Gastrocnemius medialis (tissue), 4 donors: ENCODE data around the gene VOPP1. TPM values are rescaled to one million over a fixed set of nuclear protein-coding genes. Genes with fewer than 3 reads are reported as not detected.

Source experiments
- ATAC-seq, 2 donors: fragments of 150-250 bp; one replicate each; pipeline ENCODE4 v1.9.1; 2016
- DNase-seq, 2 donors: peaks; one replicate each; pipeline ENCODE4 v3.0.0-alpha.2; 2019
- H3K27ac ChIP-seq, 4 donors: fragments of 200-600 bp; sonication (generic); 1 replicate in 1 of 4; 2 replicates in 3 of 4; pipeline ENCODE4 v1.5.1; 2016 to 2018; ENCODE audit warnings: mild to moderate bottlenecking in 2 of 4, moderate library complexity in 1 of 4
- H3K27me3 ChIP-seq, 3 donors: fragments of 200-600 bp; sonication (generic) in 2 of 3; 1 replicate in 1 of 3; 2 replicates in 2 of 3; pipeline versions ENCODE4 v1.5.1 to v1.6.0; 2016 to 2019; ENCODE audit warnings: mild to moderate bottlenecking in 1 of 3, moderate library complexity in 1 of 3
- H3K36me3 ChIP-seq, 2 donors: fragments of 200-600 bp; sonication (generic) in 1 of 2; one replicate each; pipeline ENCODE4 v1.5.1; 2017 to 2018
- H3K4me1 ChIP-seq, 2 donors: fragments of 200-600 bp; sonication (generic) in 1 of 2; one replicate each; pipeline ENCODE4 v1.5.1; 2016 to 2017; ENCODE audit warnings: mild to moderate bottlenecking in 2 of 2
- H3K4me3 ChIP-seq, 4 donors: fragments of 200-600 bp; sonication (generic) in 3 of 4; 1 replicate in 1 of 4; 2 replicates in 3 of 4; pipeline ENCODE4 v1.5.1; 2016 to 2019; ENCODE audit warnings: mild to moderate bottlenecking in 2 of 4
- H3K9me3 ChIP-seq, 3 donors: fragments of 200-600 bp; sonication (generic) in 2 of 3; 1 replicate in 1 of 3; 2 replicates in 2 of 3; pipeline ENCODE4 v1.5.1; 2016 to 2019
- CTCF ChIP-seq, 5 experiments: fragments of 450-650 bp in 3 of 5; fragments of 200-600 bp in 2 of 5; sonication (generic) in 2 of 5; IDR thresholded peaks in 4 of 5; conservative IDR thresholded peaks in 1 of 5; 1 replicate in 4 of 5; 2 replicates in 1 of 5; pipeline ENCODE4 v1.5.1; 2016 to 2019; ENCODE audit warnings: antibody characterized with exemption in 5 of 5, mild to moderate bottlenecking in 3 of 5, moderate library complexity in 3 of 5
- POLR2A ChIP-seq, 2 donors: fragments of 450-650 bp; IDR thresholded peaks; one replicate each; pipeline ENCODE4 v1.6.1; 2017; ENCODE audit warnings: antibody characterized with exemption in 2 of 2, mild to moderate bottlenecking in 2 of 2, moderate library complexity in 2 of 2
- in situ Hi-C, 4 donors: fragments of 200-750 bp; cut with MboI; loops; one replicate each; pipeline versions ENCODE4 v1.15.0 to v1.8.0; 2017; ENCODE audit warnings: low sequenced_read_pairs in 4 of 4
- intact Hi-C: fragments of 100-400 bp; cut with DNase I; formaldehyde crosslinking; loops from one replicate; pipeline ENCODE4 v1.15.1; 2023; ENCODE audit warnings: low total_unique reads
- total RNA-seq, 4 donors: library from RNA; depleted of rRNA; stranded (reverse); fragments of >200 nt; gene quantifications; one replicate each; pipeline versions ENCODE4 v1.1.0 to v1.2.3, GENCODE V29; 2016

The VOPP1 gene
- total RNA-seq, 4 donors from 2014 or later: 17.3 to 27.9 (median 26.5) TPM

GRCh38 chr7:55507743-55508142 lies 64.6 kb downstream of the VOPP1 start:
- Histone ChIP-seq H3K36me3 (no peaks in the 10 kb centered on the region), H3K4me1 (peaks cover 50 to 60% of the 10 kb centered on the region in 2 donors), H3K9me3 (no peaks in the 10 kb centered on the region), H3K4me3 (no peak overlapping the region), H3K27me3 (no peaks in the 10 kb centered on the region), H3K27ac (peak overlapping the region in 1 of 4 donors; percentile 44)
- DNase-seq (no peak), ATAC-seq (no peak)
- in situ Hi-C loops: loop anchor here in 1 of 4 donors (10.0 kb wide), 1 partner anchor 87 kb away; no protein-coding TSS in a partner anchor
- TF ChIP-seq POLR2A (IDR thresholded peaks at IDR 0.05) (no peak), CTCF (IDR thresholded peaks at IDR 0.05 in 4 of 5, conservative IDR thresholded peaks at IDR 0.05 in 1 of 5) (no peak)
- intact Hi-C loops: no loop called here

GRCh38 chr7:55504967-55505658 lies 67.2 kb downstream of the VOPP1 start:
- H3K4me3 ChIP-seq: no peak overlapping the region
- ATAC-seq (peak; percentile 35 to 47), DNase-seq (no peak)
- H3K4me1 ChIP-seq: peaks cover 65 to 75% of the 10 kb centered on the region in 2 donors
- in situ Hi-C loops (loop anchor here in 1 of 4 donors (10.0 kb wide), 1 partner anchor 90 kb away; no protein-coding TSS in a partner anchor), intact Hi-C loops (no loop called here)
- H3K27me3 ChIP-seq: no peaks in the 10 kb centered on the region
- H3K27ac ChIP-seq: peak overlapping the region; percentile 21 to 71 (median 49)
- H3K9me3 ChIP-seq: no peaks in the 10 kb centered on the region
- no peak for TF ChIP-seq POLR2A (IDR thresholded peaks at IDR 0.05)
- no peak for TF ChIP-seq CTCF (IDR thresholded peaks at IDR 0.05 in 4 of 5, conservative IDR thresholded peaks at IDR 0.05 in 1 of 5)
- no peaks in the 10 kb centered on the region for H3K36me3 ChIP-seq

- intact Hi-C loops: no loop called here
- TF ChIP-seq POLR2A (IDR thresholded peaks at IDR 0.05) (no peak), CTCF (IDR thresholded peaks at IDR 0.05 in 4 of 5, conservative IDR thresholded peaks at IDR 0.05 in 1 of 5) (no peak)
- peaks cover 66 to 75% of the 10 kb centered on the region in 2 donors for H3K4me1 ChIP-seq
- no peak overlapping the region for H3K4me3 ChIP-seq
- peak overlapping the region; percentile 21 to 71 (median 49) for H3K27ac ChIP-seq
- H3K9me3 ChIP-seq: no peaks in the 10 kb centered on the region
- H3K36me3 ChIP-seq: no peaks in the 10 kb centered on the region
- H3K27me3 ChIP-seq: no peaks in the 10 kb centered on the region
- no peak for DNase-seq
- in situ Hi-C loops: loop anchor here in 1 of 4 donors (10.0 kb wide), 1 partner anchor 91 kb away; no protein-coding TSS in a partner anchor
- peak in 1 of 2 donors; percentile 40 for ATAC-seq
Observed at GRCh38 chr7:55504093-55504859, 68.0 kb downstream of the VOPP1 start.

GRCh38 chr7:55502858-55503440 lies 69.4 kb downstream of the VOPP1 start:
- Histone ChIP-seq H3K27me3 (no peaks in the 10 kb centered on the region), H3K9me3 (no peaks in the 10 kb centered on the region), H3K36me3 (no peaks in the 10 kb centered on the region), H3K4me3 (no peak overlapping the region), H3K27ac (no peak overlapping the region), H3K4me1 (peaks cover 65 to 72% of the 10 kb centered on the region in 2 donors)
- TF ChIP-seq CTCF (IDR thresholded peaks at IDR 0.05 in 4 of 5, conservative IDR thresholded peaks at IDR 0.05 in 1 of 5) (no peak), POLR2A (IDR thresholded peaks at IDR 0.05) (no peak)
- in situ Hi-C loops (loop anchor here in 1 of 4 donors (10.0 kb wide), 1 partner anchor 92 kb away; no protein-coding TSS in a partner anchor), intact Hi-C loops (no loop called here)
- ATAC-seq (no peak), DNase-seq (no peak)
